ENCODE results near the gene HOMER2. TPM values are rescaled to one million over a fixed set of nuclear protein-coding genes. Genes with fewer than 3 reads are reported as not detected.

The HOMER2 gene
- total and polyA plus RNA-seq, 2 of the 4 experiments (the other 2 are of a cell fraction): 0.54 to 0.79 TPM

DNA sequence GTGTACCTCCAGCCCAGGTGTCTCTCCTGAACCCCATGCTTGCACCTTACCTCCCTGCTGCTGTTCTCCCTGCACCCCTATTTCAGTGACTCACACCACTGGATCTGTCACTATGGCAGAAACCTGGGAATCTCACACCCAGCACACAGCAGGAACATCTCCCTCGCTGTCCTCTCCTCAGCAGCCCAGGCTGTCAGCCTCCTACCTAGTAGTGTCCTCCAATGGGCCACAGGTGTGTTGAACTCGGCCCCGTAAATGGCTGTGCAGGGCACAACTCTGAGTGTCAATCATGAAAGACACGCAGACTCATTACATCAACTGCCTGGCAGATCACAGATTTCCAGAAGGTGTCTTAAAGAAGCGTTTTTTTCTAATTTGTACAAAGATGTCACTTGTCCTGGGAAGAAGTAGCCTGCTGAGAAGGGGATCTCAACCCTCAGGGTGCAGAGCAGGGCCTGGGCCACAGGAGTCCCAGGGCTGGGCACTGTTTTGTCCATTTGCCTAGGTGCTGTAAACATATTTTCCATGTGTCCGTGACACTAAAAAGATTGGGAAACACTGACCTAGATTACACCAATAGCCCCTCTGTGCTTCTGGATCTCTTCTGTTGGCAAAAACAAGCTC, 33.8 kb downstream of the HOMER2 start:
- Histone ChIP-seq H3K4me3 (ENCODE audit: insufficient read depth, low read depth, low read length) (no peak overlapping the region), H2AFZ (replicated peaks; ENCODE audit: low read length, poor library complexity) (no peak overlapping the region), H3K27ac (ENCODE audit: insufficient read depth, low read length) (no peak overlapping the region), H3K4me2 (ENCODE audit: low read depth, low read length) (no peak overlapping the region), H2BK120ac (ENCODE audit: low read depth, low read length) (no peak overlapping the region), H3K14ac (replicated peaks; ENCODE audit: low read depth, low read length) (no peak overlapping the region), H3K4ac (ENCODE audit: low read depth, low read length) (no peak overlapping the region), H4K5ac (ENCODE audit: low read depth, low read length) (no peak overlapping the region), H2BK15ac (ENCODE audit: low read depth, low read length) (no peak overlapping the region), H3K9ac (ENCODE audit: low read depth, low read length) (no peak overlapping the region), H3K27me3 (ENCODE audit: control insufficient read depth, insufficient read depth, low read length) (peaks cover 2% of the 10 kb centered on the region), H2AK5ac (ENCODE audit: low read depth, low read length) (no peak overlapping the region), H3K9me1 (ENCODE audit: insufficient read depth, low read length) (no peaks in the 10 kb centered on the region), H3K4me1 (ENCODE audit: control insufficient read depth, insufficient read depth, low read length) (no peaks in the 10 kb centered on the region), H3K18ac (ENCODE audit: low read depth, low read length) (no peak overlapping the region), H2AK9ac (replicated peaks; ENCODE audit: low read depth, low read length, poor library complexity) (no peak overlapping the region), H2BK20ac (ENCODE audit: low read depth, low read length) (no peak overlapping the region), H3K9me3 (ENCODE audit: control insufficient read depth, insufficient read depth, low read length) (no peaks in the 10 kb centered on the region), H3K56ac (ENCODE audit: extremely low read depth, insufficient read depth, low read length) (no peak overlapping the region), H4K91ac (ENCODE audit: insufficient read depth, low read depth, low read length) (no peak overlapping the region), H2BK5ac (ENCODE audit: low read depth, low read length, poor library complexity, severe bottlenecking) (no peak overlapping the region), H4K8ac (ENCODE audit: low read depth in 2 of 2, low read length in 2 of 2) (no peak overlapping the region), H3K79me1 (ENCODE audit: low read depth in 1 of 2, low read length in 2 of 2) (no peaks in the 10 kb centered on the region), H3K36me3 (ENCODE audit: control insufficient read depth, insufficient read depth, low read length) (no peaks in the 10 kb centered on the region), H4K20me1 (ENCODE audit: insufficient read depth, low read length) (no peaks in the 10 kb centered on the region), H3K23ac (ENCODE audit: low read depth, low read length) (no peak overlapping the region)
- BruUV-seq (replicated peaks): no TSS peak
- no peak for ATAC-seq (ENCODE audit: low read depth)
- WGBS, 2 experiments (ENCODE audit: extremely low coverage in 2 of 2, insufficient read length in 1 of 2): 80% methylated on average over 3 of the region's 6 CpGs; no CpG with 5 or more reads in 1 of the 2 experiments
- dilution Hi-C loops (cut with HindIII; ENCODE audit: low sequenced_read_pairs, unreplicated experiment): no loop called here
- CTCF ChIA-PET: no interaction called here
- POLR2A ChIA-PET (ENCODE audit: unreplicated experiment): no interaction called here
- no peak for DNase-seq
- TF ChIP-seq SMC3 (IDR thresholded peaks at IDR 0.05; ENCODE audit: low read depth, low read length) (no peak), RFX5 (IDR thresholded peaks at IDR 0.05; ENCODE audit: low read depth, low read length) (no peak), POLR2A (IDR thresholded peaks at IDR 0.05; ENCODE audit: low read depth, low read length) (no peak), RAD21 (IDR thresholded peaks at IDR 0.05; ENCODE audit: low read length) (no peak), MXI1 (IDR thresholded peaks at IDR 0.05; ENCODE audit: borderline replicate concordance, low read depth, low read length) (no peak), FOS (IDR thresholded peaks at IDR 0.05; ENCODE audit: low read depth, low read length) (no peak), RCOR1 (IDR thresholded peaks at IDR 0.05; ENCODE audit: insufficient replicate concordance, low read length) (no peak), MAFK (IDR thresholded peaks at IDR 0.05; ENCODE audit: low read depth, low read length) (no peak), MAZ (IDR thresholded peaks at IDR 0.05; ENCODE audit: borderline replicate concordance, low read depth, low read length) (no peak), NFE2L2 (IDR thresholded peaks at IDR 0.05; ENCODE audit: low read depth, low read length) (no peak), BHLHE40 (IDR thresholded peaks at IDR 0.05; ENCODE audit: low read depth, low read length) (no peak), CEBPB (IDR thresholded peaks at IDR 0.05; ENCODE audit: low read depth, low read length) (no peak)
- TF ChIP-seq, protein P1, sequence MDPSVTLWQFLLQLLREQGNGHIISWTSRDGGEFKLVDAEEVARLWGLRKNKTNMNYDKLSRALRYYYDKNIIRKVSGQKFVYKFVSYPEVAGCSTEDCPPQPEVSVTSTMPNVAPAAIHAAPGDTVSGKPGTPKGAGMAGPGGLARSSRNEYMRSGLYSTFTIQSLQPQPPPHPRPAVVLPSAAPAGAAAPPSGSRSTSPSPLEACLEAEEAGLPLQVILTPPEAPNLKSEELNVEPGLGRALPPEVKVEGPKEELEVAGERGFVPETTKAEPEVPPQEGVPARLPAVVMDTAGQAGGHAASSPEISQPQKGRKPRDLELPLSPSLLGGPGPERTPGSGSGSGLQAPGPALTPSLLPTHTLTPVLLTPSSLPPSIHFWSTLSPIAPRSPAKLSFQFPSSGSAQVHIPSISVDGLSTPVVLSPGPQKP (IDR thresholded peaks at IDR 0.05; ENCODE audit: borderline replicate concordance, low read depth, low read length): no peak
- TF ChIP-seq, protein P2, sequence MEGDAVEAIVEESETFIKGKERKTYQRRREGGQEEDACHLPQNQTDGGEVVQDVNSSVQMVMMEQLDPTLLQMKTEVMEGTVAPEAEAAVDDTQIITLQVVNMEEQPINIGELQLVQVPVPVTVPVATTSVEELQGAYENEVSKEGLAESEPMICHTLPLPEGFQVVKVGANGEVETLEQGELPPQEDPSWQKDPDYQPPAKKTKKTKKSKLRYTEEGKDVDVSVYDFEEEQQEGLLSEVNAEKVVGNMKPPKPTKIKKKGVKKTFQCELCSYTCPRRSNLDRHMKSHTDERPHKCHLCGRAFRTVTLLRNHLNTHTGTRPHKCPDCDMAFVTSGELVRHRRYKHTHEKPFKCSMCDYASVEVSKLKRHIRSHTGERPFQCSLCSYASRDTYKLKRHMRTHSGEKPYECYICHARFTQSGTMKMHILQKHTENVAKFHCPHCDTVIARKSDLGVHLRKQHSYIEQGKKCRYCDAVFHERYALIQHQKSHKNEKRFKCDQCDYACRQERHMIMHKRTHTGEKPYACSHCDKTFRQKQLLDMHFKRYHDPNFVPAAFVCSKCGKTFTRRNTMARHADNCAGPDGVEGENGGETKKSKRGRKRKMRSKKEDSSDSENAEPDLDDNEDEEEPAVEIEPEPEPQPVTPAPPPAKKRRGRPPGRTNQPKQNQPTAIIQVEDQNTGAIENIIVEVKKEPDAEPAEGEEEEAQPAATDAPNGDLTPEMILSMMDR (conservative IDR thresholded peaks at IDR 0.05; ENCODE audit: low read depth, low read length): no peak
- TF ChIP-seq, protein P3, sequence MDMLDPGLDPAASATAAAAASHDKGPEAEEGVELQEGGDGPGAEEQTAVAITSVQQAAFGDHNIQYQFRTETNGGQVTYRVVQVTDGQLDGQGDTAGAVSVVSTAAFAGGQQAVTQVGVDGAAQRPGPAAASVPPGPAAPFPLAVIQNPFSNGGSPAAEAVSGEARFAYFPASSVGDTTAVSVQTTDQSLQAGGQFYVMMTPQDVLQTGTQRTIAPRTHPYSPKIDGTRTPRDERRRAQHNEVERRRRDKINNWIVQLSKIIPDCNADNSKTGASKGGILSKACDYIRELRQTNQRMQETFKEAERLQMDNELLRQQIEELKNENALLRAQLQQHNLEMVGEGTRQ (IDR thresholded peaks at IDR 0.05; ENCODE audit: low read depth, low read length): no peak
- intact Hi-C loops (cut with micrococcal nuclease): no loop called here
- in situ Hi-C loops (cut with MboI; ENCODE audit: low sequenced_read_pairs): no loop called here
